ENCODE measurements around the gene PTPRD. TPM values are rescaled to one million over a fixed set of nuclear protein-coding genes. Genes with fewer than 3 reads are reported as not detected.

The PTPRD gene
- total and polyA plus RNA-seq, 2 donors (not counting 1 experiment from before 2014, with no cell fraction given), result 0.35 to 4.8 TPM

DNA sequence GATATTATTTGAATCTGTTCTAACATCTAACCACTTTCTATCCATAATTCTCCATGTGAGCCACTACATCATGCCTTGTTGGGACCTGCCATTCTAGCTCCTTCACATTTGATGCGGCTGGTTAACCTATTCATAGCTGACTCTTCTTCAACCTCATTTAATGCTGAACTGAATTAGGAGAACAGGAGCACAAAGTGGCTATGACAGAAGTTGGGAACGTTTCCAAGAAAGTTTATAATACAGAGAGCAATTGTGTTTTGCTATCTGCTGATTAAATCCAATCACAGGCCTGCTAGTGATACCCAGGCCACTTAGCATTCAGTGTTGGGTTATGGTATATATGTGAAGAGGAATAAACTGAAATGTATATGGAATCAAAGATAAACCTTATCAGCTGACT, 440.3 kb downstream of the PTPRD start:
- no peaks in the 10 kb centered on the region for H3K27me3 ChIP-seq (ENCODE audit: control insufficient read depth, insufficient read depth, low read length)

DNA sequence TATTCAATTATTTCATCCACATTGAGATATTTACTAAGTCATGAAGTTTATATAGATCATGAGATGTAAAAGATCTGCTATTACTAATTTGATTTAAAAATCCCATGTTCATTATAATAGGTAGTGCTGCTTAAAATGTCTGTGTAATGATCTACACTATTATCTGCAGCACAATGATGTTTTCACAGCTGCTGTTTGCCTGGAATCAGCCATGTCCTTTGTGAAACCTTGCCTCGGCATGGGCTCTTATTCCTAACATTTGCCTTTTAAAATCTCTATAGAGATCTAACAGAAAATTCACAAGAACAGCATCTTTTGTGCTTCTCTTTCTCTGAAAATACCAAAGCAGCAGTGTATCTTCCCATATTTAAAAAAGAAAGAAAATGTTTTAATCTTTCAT, 444.6 kb downstream of the PTPRD start:
- no peak for TF ChIP-seq EZH2 (IDR thresholded peaks at IDR 0.05; ENCODE audit: low read length, missing control alignments)
- Histone ChIP-seq H3K27me3 (ENCODE audit: control insufficient read depth, insufficient read depth, low read length) (no peaks in the 10 kb centered on the region), H3K9me3 (ENCODE audit: control insufficient read depth, insufficient read depth, low read depth, low read length) (no peaks in the 10 kb centered on the region), H4K20me1 (ENCODE audit: control insufficient read depth, extremely low read depth, insufficient read depth, low read length) (no peaks in the 10 kb centered on the region), H3K4me3 (replicated peaks in 1 of 4; ENCODE audit: control extremely low read depth in 1 of 4, insufficient read depth in 1 of 4, low read depth in 3 of 4, low read length in 4 of 4) (no peak overlapping the region), H2AFZ (ENCODE audit: low read length) (no peak overlapping the region), H3K27ac (ENCODE audit: insufficient read depth, low read length) (no peak overlapping the region), H3K9ac (ENCODE audit: insufficient read depth, low read length) (no peak overlapping the region), H3K4me1 (ENCODE audit: control insufficient read depth, extremely low read depth, insufficient read depth, low read length) (no peaks in the 10 kb centered on the region), H3K36me3 (ENCODE audit: control insufficient read depth, insufficient read depth, low read length) (no peaks in the 10 kb centered on the region), H3K4me2 (ENCODE audit: extremely low read depth, insufficient read depth, low read length) (no peak overlapping the region), H3K79me2 (ENCODE audit: control insufficient read depth, insufficient read depth, low read length) (no peaks in the 10 kb centered on the region)
- DNase-seq (ENCODE audit: low read depth in 2 of 2), result no peak

More for the DNA sequence above, 440.3 kb downstream of the PTPRD start:
- no peak overlapping the region for H3K4me3 ChIP-seq (replicated peaks in 1 of 4; ENCODE audit: control extremely low read depth in 1 of 4, insufficient read depth in 1 of 4, low read depth in 3 of 4, low read length in 4 of 4)
- H3K36me3 ChIP-seq (ENCODE audit: control insufficient read depth, insufficient read depth, low read length), result no peaks in the 10 kb centered on the region
- H3K27ac ChIP-seq (ENCODE audit: insufficient read depth, low read length), result no peak overlapping the region
- no peaks in the 10 kb centered on the region for H3K79me2 ChIP-seq (ENCODE audit: control insufficient read depth, insufficient read depth, low read length)
- no peaks in the 10 kb centered on the region for H3K9me3 ChIP-seq (ENCODE audit: control insufficient read depth, insufficient read depth, low read depth, low read length)
- no peak overlapping the region for H3K4me2 ChIP-seq (ENCODE audit: extremely low read depth, insufficient read depth, low read length)
- TF ChIP-seq, protein P1, sequence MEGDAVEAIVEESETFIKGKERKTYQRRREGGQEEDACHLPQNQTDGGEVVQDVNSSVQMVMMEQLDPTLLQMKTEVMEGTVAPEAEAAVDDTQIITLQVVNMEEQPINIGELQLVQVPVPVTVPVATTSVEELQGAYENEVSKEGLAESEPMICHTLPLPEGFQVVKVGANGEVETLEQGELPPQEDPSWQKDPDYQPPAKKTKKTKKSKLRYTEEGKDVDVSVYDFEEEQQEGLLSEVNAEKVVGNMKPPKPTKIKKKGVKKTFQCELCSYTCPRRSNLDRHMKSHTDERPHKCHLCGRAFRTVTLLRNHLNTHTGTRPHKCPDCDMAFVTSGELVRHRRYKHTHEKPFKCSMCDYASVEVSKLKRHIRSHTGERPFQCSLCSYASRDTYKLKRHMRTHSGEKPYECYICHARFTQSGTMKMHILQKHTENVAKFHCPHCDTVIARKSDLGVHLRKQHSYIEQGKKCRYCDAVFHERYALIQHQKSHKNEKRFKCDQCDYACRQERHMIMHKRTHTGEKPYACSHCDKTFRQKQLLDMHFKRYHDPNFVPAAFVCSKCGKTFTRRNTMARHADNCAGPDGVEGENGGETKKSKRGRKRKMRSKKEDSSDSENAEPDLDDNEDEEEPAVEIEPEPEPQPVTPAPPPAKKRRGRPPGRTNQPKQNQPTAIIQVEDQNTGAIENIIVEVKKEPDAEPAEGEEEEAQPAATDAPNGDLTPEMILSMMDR (conservative IDR thresholded peaks at IDR 0.05 in 1 of 2, IDR thresholded peaks at IDR 0.05 in 1 of 2; ENCODE audit: low read depth in 1 of 2, low read length in 2 of 2), result no peak
- TF ChIP-seq EZH2 (IDR thresholded peaks at IDR 0.05; ENCODE audit: low read length, missing control alignments), result no peak
- H3K4me1 ChIP-seq (ENCODE audit: control insufficient read depth, extremely low read depth, insufficient read depth, low read length), result no peaks in the 10 kb centered on the region
- no peaks in the 10 kb centered on the region for H4K20me1 ChIP-seq (ENCODE audit: control insufficient read depth, extremely low read depth, insufficient read depth, low read length)
- H3K9ac ChIP-seq (ENCODE audit: insufficient read depth, low read length), result no peak overlapping the region
- no peak overlapping the region for H2AFZ ChIP-seq (ENCODE audit: low read length)
- no peak for DNase-seq (ENCODE audit: low read depth in 2 of 2)

DNA sequence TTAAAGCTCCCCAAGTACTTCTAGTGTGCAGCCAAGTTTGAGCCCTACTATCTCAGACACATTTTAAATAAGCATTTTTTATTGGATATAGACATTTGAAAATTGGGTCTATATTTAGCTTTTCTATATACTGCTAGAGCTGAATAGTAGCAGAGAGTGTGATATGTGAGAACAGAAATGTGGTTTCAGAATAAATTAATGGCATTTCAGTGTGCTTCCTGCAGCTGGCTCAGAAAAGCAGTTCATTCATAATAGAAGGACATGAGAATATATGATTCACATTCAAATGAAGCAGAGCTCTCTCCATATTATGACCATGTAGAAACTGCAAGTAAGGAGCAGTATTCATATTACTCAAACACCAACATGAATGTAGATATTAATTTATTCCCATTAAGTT, 464.0 kb downstream of the PTPRD start:
- no peaks in the 10 kb centered on the region for H3K27me3 ChIP-seq (ENCODE audit: control insufficient read depth, insufficient read depth, low read length)
- H2AFZ ChIP-seq (ENCODE audit: low read length), result no peak overlapping the region
- DNase-seq (ENCODE audit: low read depth in 2 of 2), result no peak
- no peaks in the 10 kb centered on the region for H3K36me3 ChIP-seq (ENCODE audit: control insufficient read depth, insufficient read depth, low read length)
- H3K4me3 ChIP-seq (replicated peaks in 1 of 4; ENCODE audit: control extremely low read depth in 1 of 4, insufficient read depth in 1 of 4, low read depth in 3 of 4, low read length in 4 of 4), result no peak overlapping the region
- no peak overlapping the region for H3K27ac ChIP-seq (ENCODE audit: insufficient read depth, low read length)
- H3K79me2 ChIP-seq (ENCODE audit: control insufficient read depth, insufficient read depth, low read length), result no peaks in the 10 kb centered on the region
- TF ChIP-seq EZH2 (IDR thresholded peaks at IDR 0.05; ENCODE audit: low read length, missing control alignments), result no peak
- TF ChIP-seq, protein P1 (conservative IDR thresholded peaks at IDR 0.05 in 1 of 2, IDR thresholded peaks at IDR 0.05 in 1 of 2; ENCODE audit: low read depth in 1 of 2, low read length in 2 of 2), result no peak
- H3K9ac ChIP-seq (ENCODE audit: insufficient read depth, low read length), result no peak overlapping the region
- H3K4me2 ChIP-seq (ENCODE audit: extremely low read depth, insufficient read depth, low read length), result no peak overlapping the region
- H4K20me1 ChIP-seq (ENCODE audit: control insufficient read depth, extremely low read depth, insufficient read depth, low read length), result no peaks in the 10 kb centered on the region
- H3K4me1 ChIP-seq (ENCODE audit: control insufficient read depth, extremely low read depth, insufficient read depth, low read length), result no peaks in the 10 kb centered on the region
- H3K9me3 ChIP-seq (ENCODE audit: control insufficient read depth, insufficient read depth, low read depth, low read length), result no peaks in the 10 kb centered on the region

Measured in fibroblast of lung (primary cell).